OCI-M2 (cell line): Measurements from ENCODE around the gene FRMD8.
A peak's percentile ranks its signal among the peaks of the same experiment; 100 is the strongest.
"Not testable (repeated sequence)": the region's sequence is repeated elsewhere in the genome, so short reads cannot be mapped to it uniquely, and the experiment has no call there.

Experiments used
- DNase-seq: peaks from one replicate; lab custom pipeline; 2025; ENCODE audit not compliant: unreplicated experiment; lab: John Stamatoyannopoulos, UW

Gene FRMD8

DNA sequence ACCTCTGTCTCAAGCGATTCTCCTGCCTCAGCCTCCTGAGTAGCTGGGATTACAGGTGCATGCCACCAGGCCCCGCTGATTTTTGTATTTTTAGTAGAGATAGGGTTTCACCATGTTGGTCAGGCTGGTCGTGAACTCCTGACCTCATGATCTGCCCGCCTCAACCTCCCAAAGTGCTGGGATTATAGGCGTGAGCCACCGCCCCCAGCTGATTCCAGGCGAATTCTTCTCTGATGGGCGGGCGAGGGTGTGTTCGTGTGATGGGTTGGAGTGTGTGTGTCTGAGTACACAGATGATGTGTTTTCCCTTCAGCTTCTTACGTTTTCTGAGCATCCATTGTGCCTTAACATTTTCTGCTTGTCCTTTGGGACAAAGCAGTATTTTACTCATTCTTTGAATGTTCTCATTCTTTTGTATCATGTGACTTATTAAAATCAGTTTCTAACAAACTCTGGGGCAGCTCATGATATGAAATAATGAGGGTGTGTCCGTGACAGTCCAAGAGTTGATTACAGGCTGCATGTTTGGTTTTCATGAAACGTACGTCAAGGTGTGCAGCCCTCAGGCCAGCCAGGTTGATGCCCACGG is 26.7 kb downstream of the FRMD8 start:
- DNase-seq: not testable (repeated sequence)

DNA sequence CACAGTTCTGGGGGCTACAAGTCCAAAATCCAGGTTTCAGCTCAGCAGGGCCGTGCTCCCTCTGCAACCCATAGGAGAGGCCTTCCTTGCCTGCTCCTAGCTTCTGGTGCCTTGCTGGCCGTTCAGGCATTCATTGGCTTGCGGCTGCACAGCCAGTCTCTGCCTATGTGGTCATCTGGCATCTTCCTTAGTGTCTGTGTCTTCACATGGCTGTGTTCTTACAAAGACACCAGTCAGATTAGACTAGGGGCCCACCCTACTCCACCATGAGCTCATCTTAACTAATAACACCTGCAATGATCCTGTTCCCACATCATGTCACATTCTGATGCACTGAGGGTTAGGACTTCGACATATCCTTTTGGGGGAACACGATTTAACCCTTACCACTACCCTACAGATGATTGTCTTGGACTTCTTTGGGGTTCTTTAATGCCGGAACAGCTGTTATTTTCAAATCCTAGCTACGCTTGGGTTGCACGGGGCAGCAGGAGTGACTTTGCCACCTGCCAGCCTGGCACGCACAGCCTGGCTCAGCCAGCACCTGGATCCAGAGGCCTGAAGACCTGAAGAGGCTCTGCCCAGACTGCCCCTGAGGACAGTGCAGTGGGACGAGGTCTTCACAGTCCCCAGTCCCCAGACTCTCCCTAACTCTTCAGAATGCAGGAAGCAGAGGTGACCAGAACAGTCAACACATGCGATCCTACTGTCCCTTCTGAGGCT is 28.5 kb downstream of the FRMD8 start:
- no peak for DNase-seq

DNA sequence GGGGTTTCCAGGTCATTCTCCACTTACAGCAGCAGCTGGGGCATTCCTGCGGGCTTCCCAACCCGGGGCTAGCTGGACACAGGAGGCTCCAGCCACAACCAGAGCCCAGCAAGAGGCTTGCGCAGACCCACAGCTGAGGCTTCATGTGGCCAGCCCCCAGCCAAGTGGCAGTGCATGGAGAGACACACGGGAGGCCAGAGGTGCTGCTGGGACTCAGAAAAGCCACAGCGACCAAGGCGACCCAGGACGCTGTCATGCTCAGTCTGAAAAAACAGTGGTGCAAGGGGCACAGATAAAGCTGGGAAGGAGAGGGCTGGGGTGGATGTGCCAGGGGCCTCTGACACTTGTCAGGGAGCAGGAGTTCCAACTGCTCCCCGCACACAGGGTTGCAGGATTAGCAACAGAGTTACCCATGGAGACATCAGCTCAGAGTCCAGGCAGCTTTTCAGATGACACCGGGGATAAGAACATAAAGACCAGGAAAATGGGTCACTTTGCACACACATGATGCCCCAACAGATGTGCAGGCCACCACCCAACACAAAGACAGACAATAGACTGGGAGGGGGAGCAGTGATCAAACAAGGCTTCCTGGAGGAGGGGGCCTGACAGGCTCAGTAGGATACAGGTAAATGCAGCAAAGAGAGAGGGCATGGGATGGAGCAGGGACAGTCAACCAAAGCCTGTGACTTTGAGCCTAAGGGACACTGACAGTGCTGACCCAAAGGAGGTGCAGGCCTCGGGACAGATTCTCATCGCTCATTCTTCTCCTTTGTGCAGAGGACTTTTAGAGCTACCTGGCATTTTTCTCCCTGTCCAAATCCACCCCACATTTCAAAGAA is 29.3 kb downstream of the FRMD8 start:
- DNase-seq: no peak

DNA sequence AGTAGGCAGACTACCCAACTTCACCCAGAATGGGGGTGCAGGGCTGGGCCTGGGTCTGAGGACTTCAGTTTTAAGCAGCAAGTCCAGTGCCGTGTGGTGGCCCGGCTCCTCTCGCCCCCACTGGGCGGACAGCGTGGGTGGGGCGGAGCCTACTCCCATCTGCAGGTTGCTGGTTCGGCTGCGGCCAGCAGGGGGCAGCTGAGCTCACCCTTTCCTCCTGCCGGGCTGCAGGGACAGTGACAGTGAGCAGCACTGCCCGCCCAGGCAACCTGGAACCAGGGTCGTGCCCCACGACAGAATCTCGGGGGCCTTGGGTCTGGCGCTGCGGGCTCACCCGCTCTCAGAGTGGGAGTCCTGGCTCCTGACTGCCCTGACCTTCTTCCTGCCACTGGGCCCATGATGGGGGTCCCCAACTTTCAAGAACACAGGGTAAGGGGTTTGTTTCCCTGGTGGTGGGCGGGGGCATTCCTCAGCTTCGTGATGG is 29.9 kb downstream of the FRMD8 start:
- no peak for DNase-seq

DNA sequence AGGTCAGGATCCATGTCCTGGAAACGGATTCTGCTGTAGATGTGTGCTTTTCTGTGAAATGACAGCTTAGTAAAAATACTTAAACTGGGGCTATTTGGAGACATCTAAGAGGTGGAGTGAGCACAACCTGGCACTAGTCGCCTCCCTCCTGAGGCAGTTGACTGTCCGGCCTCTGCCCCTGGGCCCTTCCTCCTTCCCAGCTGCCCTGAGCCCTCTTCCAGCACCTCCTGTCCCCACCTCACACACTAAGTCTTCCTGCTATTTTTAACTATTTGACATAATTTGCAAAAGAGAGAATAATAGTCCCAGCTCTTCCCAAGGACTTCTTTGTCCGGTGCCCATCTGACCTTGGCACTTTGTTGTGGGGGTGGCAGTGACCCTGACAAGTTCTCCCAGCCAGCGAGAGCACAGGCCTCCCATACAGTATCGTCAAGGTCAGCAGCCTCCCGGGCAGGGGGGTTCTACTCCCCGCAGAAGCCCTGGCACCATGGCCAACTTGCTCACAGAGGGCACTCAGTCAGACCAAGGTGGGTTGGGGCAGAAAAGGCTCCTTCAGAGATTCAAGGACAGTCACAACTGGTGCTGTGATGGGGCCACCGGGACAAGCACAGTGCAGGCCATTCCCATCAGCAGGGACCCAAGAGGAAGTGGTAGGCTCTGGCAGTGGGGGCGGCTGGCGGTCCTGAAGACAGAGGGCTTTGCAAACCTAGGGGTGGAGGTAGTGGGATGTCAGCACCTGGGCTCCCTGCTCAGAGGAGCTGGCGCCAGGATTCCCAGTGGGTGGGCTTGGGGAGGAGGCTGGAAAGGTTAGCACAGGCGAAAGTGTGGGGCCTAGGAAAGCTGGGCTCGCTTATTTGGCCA is 30.6 kb downstream of the FRMD8 start:
- no peak for DNase-seq

DNA sequence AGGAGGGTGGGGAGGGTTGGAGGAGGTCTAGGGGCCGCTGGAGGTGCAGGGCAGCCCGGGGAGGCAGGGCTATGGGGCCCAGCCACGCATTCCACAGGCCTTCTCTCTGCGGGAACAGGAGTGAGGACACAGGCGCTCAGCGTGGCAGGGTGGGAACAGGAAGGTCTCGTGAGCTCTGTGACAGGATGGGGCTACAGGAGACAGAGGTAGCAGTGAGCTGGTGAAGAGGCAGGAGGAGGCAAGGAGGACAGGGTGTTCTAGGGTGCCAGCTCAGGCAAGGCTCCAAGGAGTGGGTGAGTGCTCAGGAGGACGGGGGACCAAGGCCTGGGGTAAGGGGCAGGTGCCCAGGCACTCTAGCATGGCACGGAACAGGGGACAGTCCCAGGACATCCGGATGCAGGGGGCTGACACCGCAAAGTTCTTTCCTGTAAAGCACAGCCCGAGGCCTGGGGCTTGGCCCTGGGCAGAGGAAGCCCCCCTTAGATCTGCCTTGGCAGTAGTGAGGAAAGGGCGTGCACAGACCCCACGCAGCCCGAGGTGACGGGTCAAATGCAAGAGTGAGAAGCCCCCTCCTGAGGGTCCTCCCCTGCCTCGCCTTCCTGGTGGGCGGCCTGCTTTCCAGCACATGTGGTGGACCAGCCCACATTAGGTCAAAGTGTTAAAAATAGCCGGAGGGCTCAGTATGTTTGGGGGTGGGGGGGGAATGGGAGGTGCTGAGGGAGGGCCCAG is 31.4 kb downstream of the FRMD8 start:
- DNase-seq: no peak

DNA sequence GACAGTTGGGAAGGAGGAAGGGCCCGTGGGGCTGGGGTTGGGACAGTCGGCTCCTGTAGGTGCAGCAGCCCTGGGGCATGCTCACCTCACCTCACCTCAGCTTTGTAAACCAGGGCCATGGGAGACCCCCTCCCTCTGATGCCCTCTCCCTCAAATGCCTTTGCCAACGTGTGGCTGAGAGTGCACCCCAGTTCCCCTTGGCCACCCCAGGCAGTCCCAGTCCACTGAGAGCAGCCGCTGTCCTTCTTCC is 31.9 kb downstream of the FRMD8 start:
- no peak for DNase-seq

DNA sequence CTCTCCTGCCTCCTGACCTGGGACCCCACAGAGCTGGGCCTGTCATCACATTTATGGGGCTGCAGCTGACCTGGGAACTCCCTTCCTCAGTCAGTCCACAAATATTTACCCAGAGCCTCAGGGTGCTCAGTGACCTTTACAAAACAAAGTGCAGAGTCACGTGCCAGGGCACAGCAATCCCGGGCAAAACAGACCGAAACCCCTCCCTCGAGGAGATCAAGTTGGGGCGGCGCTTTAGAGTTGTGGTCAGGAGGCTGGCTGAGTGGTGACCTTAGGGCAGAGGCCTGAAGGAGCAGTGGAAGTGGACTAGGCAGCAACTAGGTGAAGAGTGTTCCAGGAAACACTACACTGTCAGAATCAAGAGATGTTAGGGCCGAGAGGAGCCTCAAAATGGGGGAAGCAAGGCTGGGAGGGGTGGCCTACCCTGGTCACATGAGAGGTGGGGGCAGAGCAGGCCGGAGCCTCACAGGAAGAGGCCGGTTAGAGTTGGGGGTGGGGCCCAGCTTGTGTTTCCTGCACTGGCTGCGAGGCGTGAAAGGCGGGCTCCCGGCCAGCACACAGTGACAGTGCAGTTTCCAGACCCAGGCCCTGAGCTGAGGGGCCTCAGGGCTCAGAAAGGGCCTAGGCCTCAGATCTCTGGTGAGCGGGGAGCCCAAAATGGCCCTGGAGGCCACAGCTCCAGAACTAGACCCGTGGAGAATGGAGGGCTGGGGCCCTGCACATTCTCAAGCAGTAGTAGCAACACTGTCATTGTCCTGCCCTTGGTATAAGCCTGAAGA is 32.4 kb downstream of the FRMD8 start:
- DNase-seq: peak; percentile 79

DNA sequence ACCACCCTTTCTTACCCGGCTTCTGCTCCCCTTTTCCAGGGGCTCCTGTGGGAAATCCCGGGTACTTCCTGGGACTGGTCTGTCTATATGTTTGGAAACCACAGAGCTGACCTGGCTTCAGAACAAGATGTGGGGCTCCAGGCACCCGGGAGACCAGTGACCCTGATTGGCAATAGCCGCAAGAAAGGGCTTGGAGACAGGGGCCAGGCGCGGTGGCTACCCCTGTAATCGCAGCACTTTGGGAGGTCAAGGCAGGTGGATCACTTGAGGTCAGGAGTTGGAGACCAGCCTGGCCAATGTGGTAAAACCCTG is 33.0 kb downstream of the FRMD8 start:
- DNase-seq: no peak

DNA sequence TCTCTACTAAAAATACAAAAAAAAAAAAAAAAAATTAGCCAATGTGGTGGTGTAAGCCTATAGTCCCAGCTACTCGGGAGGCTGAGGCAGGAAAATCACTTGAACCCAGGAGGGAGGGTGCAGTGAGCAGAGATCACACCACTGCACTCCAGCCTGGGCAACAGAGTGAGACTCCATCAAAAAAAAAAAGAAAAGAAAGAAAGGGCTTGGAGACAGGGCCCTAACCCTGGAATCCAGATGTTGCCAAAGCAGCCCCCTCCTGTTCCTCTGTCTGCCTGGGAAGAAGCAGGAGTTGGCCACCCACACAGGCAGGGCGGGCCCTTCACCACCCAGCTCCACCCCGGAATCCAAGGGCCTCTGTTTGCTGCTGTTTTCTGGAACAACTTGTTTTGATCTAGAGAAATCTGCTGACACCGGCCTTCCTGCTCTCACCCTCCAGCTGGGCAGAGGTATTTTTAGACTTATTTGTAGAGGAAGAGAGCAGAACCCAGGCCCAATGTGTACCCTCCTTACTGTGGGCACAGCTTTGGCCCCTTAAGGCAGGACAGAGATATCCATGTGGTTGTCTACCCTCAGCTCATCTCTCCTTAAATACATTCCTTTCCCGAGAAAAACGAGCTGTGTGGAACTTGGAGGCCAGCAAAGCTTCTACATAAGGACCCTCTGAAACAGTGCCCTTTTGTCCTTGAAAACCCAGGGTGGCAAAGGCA is 33.5 kb downstream of the FRMD8 start:
- no peak for DNase-seq

DNA sequence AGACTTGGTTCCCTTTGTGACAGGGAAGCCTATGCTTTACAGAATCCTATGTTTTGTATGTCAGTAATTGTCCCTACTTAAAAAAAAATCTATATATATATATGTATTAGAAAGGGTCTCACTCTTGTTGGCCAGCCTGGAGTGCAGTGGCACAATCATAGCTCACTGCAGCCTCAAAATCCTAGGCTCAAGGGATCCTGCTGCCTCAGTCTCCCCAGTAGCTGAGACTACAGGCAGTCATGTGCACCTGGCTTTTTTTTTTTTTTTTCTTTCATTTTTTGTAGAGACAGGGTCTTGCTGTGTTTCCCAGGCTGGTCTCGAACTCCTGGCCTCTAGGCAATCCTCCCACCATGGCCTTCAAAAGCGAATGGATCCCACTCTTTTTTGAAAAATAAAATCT is 34.1 kb downstream of the FRMD8 start:
- DNase-seq: no peak

DNA sequence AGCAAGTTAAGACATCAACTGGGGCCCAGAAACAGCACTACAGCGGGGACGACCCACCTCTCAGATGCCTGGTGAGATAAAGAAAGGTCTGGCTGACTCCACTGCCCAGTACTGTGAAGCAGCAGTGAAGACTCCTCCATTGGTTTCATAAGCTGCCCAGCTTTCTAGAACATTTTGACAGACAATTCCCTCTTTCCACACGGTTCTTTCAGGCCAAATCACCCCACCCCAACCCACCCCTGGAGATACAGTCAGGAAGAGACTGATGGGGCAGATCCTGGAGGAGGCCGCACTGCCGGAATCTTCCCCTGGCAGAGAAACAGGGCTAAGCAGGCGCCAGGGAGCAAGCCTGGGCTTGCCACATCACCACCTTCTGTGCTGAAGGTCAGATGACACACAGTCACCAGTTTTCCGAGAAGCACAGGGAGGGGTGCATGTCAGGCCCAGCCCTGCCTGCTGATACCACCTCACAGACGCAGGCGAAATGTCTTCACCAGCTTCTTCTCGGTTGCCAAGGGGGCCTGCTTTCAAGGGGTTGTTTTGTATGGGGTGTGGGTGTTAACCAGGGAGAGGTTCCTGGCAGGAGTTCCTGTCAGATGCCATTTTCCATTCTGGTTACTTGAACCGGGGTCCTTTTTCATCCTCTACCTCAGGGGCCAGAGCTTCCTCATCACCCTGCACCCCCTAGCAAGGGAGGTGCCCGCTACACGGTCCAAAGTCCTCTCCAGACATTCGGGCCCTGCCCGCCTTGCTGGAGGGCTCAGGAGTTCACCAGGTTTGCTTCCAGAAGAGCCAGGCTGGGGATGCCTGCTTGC is 34.7 kb downstream of the FRMD8 start:
- no peak for DNase-seq

DNA sequence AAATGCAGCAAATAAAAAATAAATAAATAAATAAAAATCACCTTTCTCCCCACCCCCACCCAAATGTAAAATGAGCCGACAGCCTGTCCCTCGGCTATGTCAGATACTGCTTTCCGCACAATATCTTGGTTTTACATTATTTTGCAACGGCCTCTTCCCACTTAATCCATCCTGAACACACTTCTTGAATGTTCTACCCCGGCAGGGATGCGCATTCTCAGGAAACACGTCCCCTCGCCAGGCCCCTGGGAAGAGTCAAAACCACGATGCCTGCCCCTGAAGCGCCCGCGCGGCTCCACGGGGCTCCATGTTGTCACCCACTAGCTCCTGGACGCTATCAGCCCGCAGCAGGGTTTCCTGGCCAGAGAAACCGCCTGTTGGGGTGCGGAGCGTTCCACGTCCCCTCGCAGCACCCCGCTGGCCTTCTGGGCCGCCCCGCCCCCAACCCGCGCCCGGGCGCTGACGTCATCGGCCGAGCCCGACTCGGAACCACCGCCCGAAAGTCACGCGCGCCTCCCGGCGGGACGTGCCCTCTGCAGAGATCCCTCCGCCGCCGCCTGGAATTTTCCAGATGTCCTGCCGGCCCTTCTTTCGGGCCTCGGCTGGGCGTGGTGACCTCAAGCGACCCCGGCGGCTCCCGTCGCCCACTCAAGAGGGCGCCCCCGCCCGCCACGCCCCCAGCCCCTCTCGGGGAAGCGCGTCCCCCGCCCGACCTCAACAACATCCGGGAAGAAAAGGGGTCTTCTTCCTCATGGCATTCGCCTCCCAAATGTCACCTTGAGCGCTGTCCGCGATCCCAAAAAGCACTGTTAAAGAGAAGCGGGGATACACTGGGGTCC is 35.6 kb downstream of the FRMD8 start:
- no peak for DNase-seq

DNA sequence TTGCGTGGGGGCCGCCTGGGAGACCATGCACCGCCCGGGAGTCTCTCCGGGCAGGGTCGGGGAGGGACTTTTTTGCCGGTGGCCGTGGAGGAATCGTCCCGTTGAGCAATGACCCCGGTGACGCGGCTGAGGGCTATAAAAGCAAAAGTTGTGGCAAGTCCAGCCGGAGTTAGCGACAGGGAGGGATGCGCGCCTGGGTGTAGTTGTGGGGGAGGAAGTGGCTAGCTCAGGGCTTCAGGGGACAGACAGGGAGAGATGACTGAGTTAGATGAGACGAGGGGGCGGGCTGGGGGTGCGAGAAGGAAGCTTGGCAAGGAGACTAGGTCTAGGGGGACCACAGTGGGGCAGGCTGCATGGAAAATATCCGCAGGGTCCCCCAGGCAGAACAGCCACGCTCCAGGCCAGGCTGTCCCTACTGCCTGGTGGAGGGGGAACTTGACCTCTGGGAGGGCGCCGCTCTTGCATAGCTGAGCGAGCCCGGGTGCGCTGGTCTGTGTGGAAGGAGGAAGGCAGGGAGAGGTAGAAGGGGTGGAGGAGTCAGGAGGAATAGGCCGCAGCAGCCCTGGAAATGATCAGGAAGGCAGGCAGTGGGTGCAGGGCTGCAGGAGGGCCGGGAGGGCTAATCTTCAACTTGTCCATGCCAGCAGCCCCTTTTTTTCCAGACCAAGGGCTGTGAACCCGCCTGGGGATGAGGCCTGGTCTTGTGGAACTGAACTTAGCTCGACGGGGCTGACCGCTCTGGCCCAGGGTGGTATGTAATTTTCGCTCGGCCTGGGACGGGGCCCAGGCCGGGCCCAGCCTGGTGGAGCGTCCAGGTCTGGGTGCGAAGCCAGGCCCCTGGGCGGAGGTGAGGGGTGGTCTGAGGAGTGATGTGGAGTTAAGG is 36.4 kb downstream of the FRMD8 start, which contains the start of gene NEAT1:
Gene NEAT1, plus strand, starts transcription at position 166 of the 883 bp plus-strand sequence.
- DNase-seq: peak; percentile 53

DNA sequence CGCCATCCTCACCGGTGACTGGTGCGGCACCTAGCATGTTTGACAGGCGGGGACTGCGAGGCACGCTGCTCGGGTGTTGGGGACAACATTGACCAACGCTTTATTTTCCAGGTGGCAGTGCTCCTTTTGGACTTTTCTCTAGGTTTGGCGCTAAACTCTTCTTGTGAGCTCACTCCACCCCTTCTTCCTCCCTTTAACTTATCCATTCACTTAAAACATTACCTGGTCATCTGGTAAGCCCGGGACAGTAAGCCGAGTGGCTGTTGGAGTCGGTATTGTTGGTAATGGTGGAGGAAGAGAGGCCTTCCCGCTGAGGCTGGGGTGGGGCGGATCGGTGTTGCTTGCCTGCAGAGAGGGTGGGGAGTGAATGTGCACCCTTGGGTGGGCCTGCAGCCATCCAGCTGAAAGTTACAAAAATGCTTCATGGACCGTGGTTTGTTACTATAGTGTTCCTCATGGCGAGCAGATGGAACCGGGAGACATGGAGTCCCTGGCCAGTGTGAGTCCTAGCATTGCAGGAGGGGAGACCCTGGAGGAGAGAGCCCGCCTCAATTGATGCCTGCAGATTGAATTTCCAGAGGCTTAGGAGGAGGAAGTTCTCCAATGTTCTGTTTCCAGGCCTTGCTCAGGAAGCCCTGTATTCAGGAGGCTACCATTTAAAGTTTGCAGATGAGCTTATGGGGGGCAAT is 37.2 kb downstream of the FRMD8 start:
- no peak for DNase-seq
